GM21717 (cell line): Measurements from ENCODE around the gene KCTD5.
A peak's percentile ranks its signal among the peaks of the same experiment; 100 is the strongest.

Source experiments
- ATAC-seq: cut with Tn5 transposase; IDR thresholded peaks from one replicate; pipeline ENCODE4 v1.9.1; 2021; ENCODE audit warnings: mild to moderate bottlenecking, moderate library complexity; ENCODE audit not compliant: unreplicated experiment

Gene KCTD5

GRCh38 chr16:2721634-2722173 is 39.4 kb downstream of the KCTD5 start:
- ATAC-seq: peak; percentile 8

GRCh38 chr16:2724088-2724676 is 41.9 kb downstream of the KCTD5 start:
- ATAC-seq: no peak

DNA sequence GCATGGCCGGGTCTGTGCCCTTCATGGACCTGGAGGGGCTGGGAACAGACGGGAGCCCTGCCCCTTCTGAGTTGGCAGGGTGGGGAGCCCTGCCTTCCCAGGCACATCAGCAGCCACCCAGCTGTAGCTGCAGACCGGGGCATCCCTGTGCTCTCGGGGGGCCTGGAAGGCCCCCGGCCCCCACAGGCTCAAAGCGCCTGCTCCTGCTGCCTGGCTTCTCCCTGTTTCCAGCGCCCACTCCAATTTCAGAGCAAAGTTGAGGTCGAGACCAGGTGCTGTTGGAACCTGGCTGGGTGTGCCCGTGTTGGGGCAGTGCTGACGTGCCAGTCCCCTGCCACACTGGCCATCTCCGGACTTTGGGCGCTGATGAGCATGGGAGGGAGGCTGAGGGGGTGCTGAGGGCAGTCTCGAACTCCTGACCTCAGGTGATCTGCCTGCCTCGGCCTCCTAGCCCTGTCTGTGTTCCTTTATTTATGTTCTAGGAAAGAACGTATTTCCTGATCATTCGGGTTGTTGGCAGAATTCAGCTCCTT is 42.6 kb downstream of the KCTD5 start:
- ATAC-seq: no peak

- ATAC-seq: no peak
Measured at GRCh38 chr16:2726923-2727322, 44.6 kb downstream of the KCTD5 start.

GRCh38 chr16:2728034-2728433 is 45.7 kb downstream of the KCTD5 start:
- ATAC-seq: no peak

DNA sequence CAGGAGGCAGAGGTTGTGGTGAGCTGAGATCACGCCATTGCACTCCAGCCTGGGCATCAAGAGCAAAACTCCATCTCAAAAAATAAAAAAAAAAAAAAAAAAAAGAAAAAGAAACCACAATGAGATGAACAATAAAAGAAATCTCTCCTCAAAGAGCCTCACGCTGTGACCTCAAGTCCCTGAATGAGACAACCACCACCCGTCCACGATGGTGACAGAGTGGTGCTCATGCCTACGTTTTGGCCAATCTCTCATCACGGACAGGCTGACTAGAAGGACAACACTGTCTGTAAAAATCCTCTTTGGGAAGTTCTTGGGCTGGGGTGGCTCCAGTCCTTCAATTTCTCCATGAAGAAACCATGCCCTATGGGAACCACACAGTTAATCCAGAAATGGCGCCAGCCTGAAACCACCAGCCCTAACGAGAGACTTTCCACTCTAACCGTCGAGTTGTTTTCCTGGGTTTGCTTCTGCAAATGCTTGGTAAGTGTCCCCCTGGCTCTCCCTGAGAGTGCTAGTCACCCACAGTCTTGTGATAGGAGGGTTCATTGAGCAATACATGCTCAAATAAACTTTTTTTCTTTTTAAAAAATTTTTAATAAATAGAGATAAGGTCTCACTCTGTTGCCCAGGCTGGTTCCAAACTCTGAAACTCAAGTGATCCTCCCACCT is 52.7 kb downstream of the KCTD5 start:
- no peak for ATAC-seq

DNA sequence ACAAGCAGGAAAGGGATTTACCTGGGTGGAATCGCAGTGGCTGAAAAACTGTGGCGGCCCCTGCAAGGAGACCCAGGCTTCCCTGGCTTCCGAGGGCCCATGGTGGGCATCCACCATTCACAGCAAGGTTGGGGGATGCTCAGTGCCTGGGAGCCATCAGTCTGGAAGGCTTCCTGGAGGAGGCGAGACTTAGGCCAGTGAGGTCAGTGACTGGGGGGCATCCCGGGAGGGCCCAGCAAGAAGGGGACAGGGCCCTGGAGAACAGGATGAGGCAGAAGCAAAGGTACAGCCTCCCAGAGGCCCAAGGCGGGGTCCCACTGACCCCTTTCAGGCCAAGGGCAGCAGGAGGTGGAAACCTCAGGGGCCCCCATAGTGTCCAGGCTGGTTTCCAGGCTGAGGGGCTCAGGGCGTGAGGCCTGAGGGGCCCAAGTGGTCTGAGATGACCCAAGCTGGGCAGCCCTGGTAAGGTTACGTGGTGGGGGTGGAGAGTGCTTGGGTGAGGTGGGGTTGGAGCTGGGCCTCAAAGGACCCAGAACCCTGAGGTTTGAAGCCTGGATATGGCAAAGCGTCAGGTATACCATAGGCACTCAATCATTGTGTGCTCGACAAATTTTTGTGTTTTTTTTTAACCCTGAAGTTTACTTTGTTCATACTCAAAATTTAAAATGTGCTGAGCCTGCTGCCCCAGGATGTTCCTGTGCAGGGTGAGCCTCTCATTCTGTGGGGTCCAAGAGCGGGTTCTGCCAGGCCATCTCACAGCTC is 54.3 kb downstream of the KCTD5 start:
- no peak for ATAC-seq

GRCh38 chr16:2737238-2737605 is 54.9 kb downstream of the KCTD5 start:
- ATAC-seq: no peak

DNA sequence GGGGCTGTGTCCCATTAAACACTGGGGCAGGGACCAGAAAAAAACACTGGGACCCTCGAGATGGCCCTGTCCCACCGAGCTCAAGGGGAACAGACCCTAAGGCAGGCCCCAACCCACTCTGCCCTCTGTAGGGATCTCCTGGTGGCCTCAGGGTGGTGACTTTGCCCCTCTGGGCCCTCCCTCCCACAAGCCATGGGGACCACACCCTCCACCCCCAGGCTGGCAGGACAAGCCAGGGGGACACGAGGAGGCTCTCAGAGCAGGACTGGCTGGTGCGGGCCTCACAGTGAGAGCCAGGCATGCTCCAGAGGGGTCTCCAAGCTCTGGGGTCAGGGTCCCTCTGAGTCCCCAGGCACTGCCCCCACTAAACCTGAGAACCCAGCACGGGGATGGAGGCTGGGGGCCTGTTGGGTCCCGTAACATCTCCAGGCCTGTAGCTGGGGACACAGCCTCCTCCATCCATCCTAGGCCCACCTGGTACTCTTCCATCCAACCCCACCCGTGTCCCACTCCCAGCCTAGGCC is 55.6 kb downstream of the KCTD5 start:
- ATAC-seq: no peak

DNA sequence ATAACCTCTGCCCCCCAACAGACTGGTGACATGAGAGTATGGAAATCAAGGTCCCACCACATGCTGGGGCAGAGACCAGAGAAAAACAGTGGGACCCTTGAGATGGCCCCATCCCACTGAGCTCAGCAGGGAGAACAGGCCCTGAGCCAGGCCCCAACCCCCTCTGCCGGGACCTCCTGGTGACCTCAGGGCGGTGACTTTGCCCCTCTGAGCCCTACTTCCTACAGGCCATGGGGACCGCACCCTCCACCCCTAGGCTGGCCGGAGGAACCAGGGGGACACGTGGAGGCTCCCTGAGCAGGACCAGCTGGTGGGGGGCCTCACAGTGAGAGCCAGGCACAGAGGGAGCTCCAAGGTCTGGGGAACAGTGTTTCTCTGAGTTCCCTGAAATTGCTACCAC is 56.3 kb downstream of the KCTD5 start:
- ATAC-seq: no peak

DNA sequence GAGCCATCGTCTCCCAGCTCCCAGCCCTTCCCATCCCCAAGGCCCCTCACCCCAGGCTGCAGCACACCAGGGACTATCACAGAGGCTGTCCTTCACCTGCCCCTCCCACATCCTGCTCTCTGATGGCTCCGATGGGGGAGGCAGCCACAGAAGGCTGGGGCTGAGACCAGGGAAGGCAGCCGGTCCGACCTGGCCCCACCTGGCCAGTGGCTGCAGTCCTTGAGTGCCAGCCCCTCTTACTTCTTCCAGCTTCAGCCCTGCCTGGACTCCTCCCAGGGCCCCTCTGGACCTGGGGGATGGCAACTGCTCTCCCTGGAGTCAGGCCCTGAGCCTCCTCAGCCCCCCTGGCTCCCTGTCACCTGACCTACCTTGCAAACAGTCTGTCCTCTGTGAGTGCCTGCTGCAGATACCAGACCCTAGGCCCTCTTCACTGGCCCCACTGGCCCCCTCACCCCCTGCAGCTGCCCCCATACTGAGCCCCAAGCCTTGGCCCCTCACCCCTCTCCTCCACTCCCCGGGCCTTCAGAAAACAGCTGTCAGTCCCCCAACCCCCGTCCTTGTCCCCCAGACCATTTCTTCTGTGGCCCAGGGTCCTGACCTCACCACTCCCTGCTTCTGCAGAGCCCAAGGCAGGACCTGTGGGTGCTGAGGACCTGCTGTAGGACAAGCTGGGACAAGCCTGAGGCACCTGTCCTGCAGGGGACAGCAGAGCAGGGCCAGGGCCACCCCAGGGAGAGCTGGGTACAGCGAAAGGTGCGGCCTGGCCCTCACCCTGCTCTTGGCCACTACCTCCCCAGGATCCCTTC is 57.5 kb downstream of the KCTD5 start:
- no peak for ATAC-seq

- ATAC-seq: no peak
Measured at GRCh38 chr16:2740476-2740875, 58.2 kb downstream of the KCTD5 start.

DNA sequence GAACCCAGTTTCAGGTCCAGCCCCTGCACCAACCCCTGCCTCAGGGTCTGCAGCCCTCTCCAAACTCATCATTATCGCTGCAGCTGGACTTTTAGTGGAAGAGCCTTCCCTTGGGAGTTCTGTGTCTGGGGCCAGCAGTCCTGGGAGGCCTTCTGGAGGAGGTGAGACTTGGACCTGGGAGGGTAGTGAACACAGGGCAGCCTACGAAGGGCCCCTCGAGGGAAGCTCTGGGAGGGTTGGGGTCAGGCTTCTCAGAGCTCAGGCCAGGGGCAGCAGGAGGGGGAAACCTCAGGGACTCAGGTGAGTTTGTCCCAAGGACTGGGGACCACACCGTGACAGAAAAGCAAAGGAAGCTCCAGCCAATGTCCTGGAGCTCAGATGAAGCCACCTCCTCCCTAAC is 58.8 kb downstream of the KCTD5 start:
- ATAC-seq: no peak

DNA sequence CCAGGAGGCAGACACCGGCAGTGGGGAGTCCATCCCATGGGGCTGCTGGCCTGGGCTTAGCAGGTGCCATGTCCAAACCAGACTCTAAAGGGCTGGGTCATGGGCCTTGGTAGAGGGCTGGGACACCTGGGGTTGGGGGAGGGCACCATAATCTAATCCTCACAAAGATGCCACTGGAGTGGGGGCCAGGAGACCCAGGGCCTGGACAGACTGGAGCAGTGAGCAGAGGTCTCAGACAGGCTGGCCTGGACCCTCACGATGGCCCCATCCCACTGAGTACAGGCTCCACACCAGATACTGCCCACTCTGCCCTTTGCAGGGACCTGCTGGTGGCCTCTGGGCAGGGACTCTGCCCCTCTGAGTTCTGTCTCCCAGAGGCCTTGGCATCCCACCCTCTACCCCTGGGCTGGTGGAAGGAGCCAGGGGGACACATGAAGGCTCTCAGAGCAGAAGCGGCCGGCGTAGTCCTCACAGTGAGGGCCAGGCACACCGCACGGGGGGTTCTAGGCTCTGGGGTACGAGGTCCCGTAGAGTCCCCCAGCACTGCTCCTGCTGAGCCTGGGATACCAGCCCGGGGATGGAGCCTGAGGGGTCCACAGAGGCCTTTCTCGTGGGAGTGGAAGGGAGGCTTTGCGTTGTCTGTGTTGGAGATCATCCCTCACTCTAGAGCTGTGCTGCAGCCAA is 60.1 kb downstream of the KCTD5 start:
- ATAC-seq: no peak

DNA sequence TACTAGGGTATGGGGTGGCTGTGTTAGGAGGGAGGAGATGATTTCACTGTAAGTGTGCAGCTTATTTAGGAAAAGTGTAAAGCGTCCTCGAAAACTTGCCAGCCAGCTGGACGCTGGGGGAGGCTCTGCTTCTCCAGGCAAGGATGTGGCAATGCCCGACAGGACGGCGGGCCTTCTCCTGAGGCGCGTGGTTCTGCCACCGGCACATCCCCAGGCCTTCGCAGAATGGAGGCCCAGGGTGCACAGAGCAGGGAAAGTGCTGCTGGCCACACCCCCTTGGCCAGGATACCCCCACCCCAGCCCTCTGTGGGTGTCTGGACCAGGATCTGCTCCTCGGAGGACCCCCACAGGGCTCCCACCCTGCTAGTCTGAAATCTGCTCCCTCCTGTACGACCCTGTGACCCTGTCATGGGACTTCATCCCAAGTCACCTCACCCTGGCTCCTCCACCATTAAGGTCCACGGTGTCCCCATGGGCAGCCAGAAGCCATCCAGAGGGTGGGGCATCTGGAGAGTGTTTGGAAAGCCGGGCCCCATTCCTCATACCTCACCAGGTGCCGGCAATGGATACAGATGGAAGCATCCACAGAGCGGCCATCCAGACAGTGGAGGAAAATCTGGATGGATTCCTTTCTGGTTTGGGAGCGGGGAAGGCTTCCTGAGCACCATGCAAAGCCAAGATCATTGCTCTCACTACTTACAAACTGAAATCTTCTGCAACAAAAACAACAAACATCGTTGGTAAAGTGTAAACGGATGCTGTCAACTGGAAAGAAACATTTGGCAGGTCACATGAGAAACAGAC is 60.9 kb downstream of the KCTD5 start:
- ATAC-seq: no peak

- no peak for ATAC-seq
Measured at GRCh38 chr16:2744711-2745110, 62.4 kb downstream of the KCTD5 start.

- ATAC-seq: no peak
Measured at GRCh38 chr16:2745116-2745890, 63.0 kb downstream of the KCTD5 start.

GRCh38 chr16:2745961-2746360 is 63.6 kb downstream of the KCTD5 start:
- no peak for ATAC-seq
